HCT116 (cell line): ENCODE results near the gene CTIF. TPM values are rescaled to one million over a fixed set of nuclear protein-coding genes. Genes with fewer than 3 reads are reported as not detected.

Experiments used
- ATAC-seq: fragments of 200-7000 bp; cut with Tn5 transposase; 2 replicates; pipeline ENCODE4 v1.9.1; 2020; ENCODE audit warnings: mild to moderate bottlenecking, moderate library complexity
- BruUV-seq: library from RNA; stranded (reverse); fragments of 400-500 nt; replicated peaks from 2 replicates; lab custom pipeline; 2021; lab: Mats Ljungman, UMichigan
- CTCF ChIA-PET: fragments of 300-600 bp; sonication (Branson Sonifier 250); formaldehyde crosslinking; loops from one replicate; lab custom pipeline; 2021; ENCODE audit warnings: antibody characterized with exemption; lab: Charles Lee
- POLR2A ChIA-PET: fragments of 300-600, 350-600 bp; sonication (Branson Sonifier 250); formaldehyde crosslinking; loops from one replicate; lab custom pipeline; 2021; ENCODE audit warnings: antibody characterized with exemption; lab: Charles Lee
- RAD21 ChIA-PET, 2 experiments: fragments of 300-600 bp; sonication (Branson Sonifier 250); formaldehyde crosslinking; loops; one replicate each; lab custom pipeline; 2023; ENCODE audit warnings: low total read pairs in 2 of 2; ENCODE audit not compliant: uncharacterized antibody in 2 of 2, unreplicated experiment in 2 of 2, low non-redundant PET in 1 of 2; lab: Charles Lee
- DNase-seq: peaks from one replicate; pipeline ENCODE4 v3.0.0-alpha.2; 2010; ENCODE audit warnings: low read depth, low spot score
- H2AFZ ChIP-seq: fragments of 200-600 bp; shearing (Covaris generic), sonication (generic); 2 replicates; pipeline ENCODE4 v1.6.1; 2017; ENCODE audit warnings: low read depth, mixed run types, mixed read lengths, antibody characterized with exemption, low read length; ENCODE audit not compliant: poor library complexity, severe bottlenecking
- H3K27ac ChIP-seq: 2 replicates; pipeline ENCODE4 v1.5.1; 2012; ENCODE audit warnings: low read depth, low read length
- H3K27me3 ChIP-seq: fragments of 200-600 bp; sonication (generic); 2 replicates; pipeline ENCODE4 v1.6.1; 2016; ENCODE audit warnings: mixed run types, low read length, mixed read lengths; ENCODE audit not compliant: insufficient read depth
- H3K36me3 ChIP-seq, 2 experiments: fragments of 200-500 bp in 1 of 2; fragments of 200-600 bp in 1 of 2; sonication (Bioruptor generic) in 1 of 2; sonication (generic) in 1 of 2; 2 replicates each; pipeline versions ENCODE4 v1.5.1 to v1.6.1; 2014 to 2016; ENCODE audit warnings: low read length in 2 of 2, inconsistent platforms in 1 of 2, mixed read lengths in 1 of 2, mixed run types in 1 of 2; ENCODE audit not compliant: insufficient read depth in 2 of 2, control insufficient read depth in 1 of 2
- H3K4me1 ChIP-seq, 2 experiments: fragments of 200-600 bp in 1 of 2; sonication (generic) in 1 of 2; 2 replicates each; pipeline versions ENCODE4 v1.5.1 to v1.6.1; 2012 to 2017; ENCODE audit warnings: low read length in 2 of 2, inconsistent platforms in 1 of 2, mild to moderate bottlenecking in 1 of 2, mixed read lengths in 1 of 2, mixed run types in 1 of 2, moderate library complexity in 1 of 2; ENCODE audit not compliant: insufficient read depth in 2 of 2, control insufficient read depth in 1 of 2
- H3K4me2 ChIP-seq: fragments of 200-600 bp; sonication (generic); 2 replicates; pipeline ENCODE4 v1.6.1; 2017; ENCODE audit warnings: mixed run types, low read length, mixed read lengths
- H3K4me3 ChIP-seq, 2 experiments: fragments of 200-600 bp in 1 of 2; sonication (generic) in 1 of 2; replicated peaks in 1 of 2; 2 replicates each; pipeline ENCODE4 v1.5.1; 2011 to 2016; ENCODE audit warnings: low read length in 2 of 2, control low read depth in 1 of 2, low read depth in 1 of 2, mild to moderate bottlenecking in 1 of 2, mixed read lengths in 1 of 2, mixed run types in 1 of 2
- H3K79me2 ChIP-seq: fragments of 200-600 bp; sonication (generic); 2 replicates; pipeline ENCODE4 v1.6.1; 2017; ENCODE audit warnings: mild to moderate bottlenecking, mixed run types, low read length, moderate library complexity, mixed read lengths; ENCODE audit not compliant: insufficient read depth
- H3K9ac ChIP-seq: fragments of 200-600 bp; sonication (generic); 2 replicates; pipeline ENCODE4 v1.6.1; 2016; ENCODE audit warnings: low read length, mixed read lengths
- H3K9me2 ChIP-seq: fragments of 200-600 bp; sonication (generic), shearing (Covaris generic); 2 replicates; pipeline ENCODE4 v1.6.1; 2017; ENCODE audit warnings: mixed run types, mild to moderate bottlenecking, moderate library complexity; ENCODE audit not compliant: insufficient read depth
- H3K9me3 ChIP-seq, 2 experiments: fragments of 200-500 bp in 1 of 2; fragments of 200-600 bp in 1 of 2; sonication (Bioruptor generic) in 1 of 2; sonication (generic) in 1 of 2; 2 replicates each; pipeline ENCODE4 v1.6.1; 2014 to 2017; ENCODE audit warnings: low read length in 2 of 2, mixed read lengths in 2 of 2, inconsistent platforms in 1 of 2, low read depth in 1 of 2, mild to moderate bottlenecking in 1 of 2, mixed run types in 1 of 2, moderate library complexity in 1 of 2; ENCODE audit not compliant: control insufficient read depth in 1 of 2, insufficient read depth in 1 of 2
- H4K20me1 ChIP-seq: fragments of 200-600 bp; sonication (generic), shearing (Covaris generic); 2 replicates; pipeline ENCODE4 v1.6.1; 2017; ENCODE audit warnings: mixed run types, mild to moderate bottlenecking, moderate library complexity; ENCODE audit not compliant: insufficient read depth
- ATF3 ChIP-seq: IDR thresholded peaks from 2 replicates; pipeline ENCODE4 v1.6.1; 2012
- CBX3 ChIP-seq: IDR thresholded peaks from 2 replicates; pipeline ENCODE4 v1.6.1; 2012; ENCODE audit warnings: low read depth
- CEBPB ChIP-seq: IDR thresholded peaks from 2 replicates; pipeline ENCODE4 v1.6.1; 2012; ENCODE audit warnings: low read depth
- ELF1 ChIP-seq: IDR thresholded peaks from 2 replicates; pipeline ENCODE4 v1.6.1; 2012; ENCODE audit warnings: low read depth, borderline replicate concordance
- EZH2 ChIP-seq: fragments of 200-600 bp; sonication (generic); IDR thresholded peaks from 2 replicates; pipeline ENCODE4 v1.6.1; 2017; ENCODE audit warnings: antibody characterized with exemption, mixed run types
- POLR2A ChIP-seq: IDR thresholded peaks from 2 replicates; pipeline ENCODE4 v1.7.0; 2011; ENCODE audit warnings: borderline replicate concordance; ENCODE audit not compliant: insufficient read depth, insufficient read length; ENCODE audit errors: extremely low read depth
- POLR2AphosphoS5 ChIP-seq: IDR thresholded peaks from 2 replicates; pipeline ENCODE4 v1.6.1; 2011; ENCODE audit warnings: mild to moderate bottlenecking, low read depth, low read length, moderate library complexity
- RAD21 ChIP-seq: IDR thresholded peaks from 2 replicates; pipeline ENCODE4 v1.6.1; 2012; ENCODE audit warnings: low read depth, mild to moderate bottlenecking
- TCF7L2 ChIP-seq: IDR thresholded peaks from 2 replicates; pipeline ENCODE4 v1.7.0; 2011; ENCODE audit warnings: borderline replicate concordance, inconsistent platforms; ENCODE audit not compliant: insufficient read depth, insufficient read length; ENCODE audit errors: extremely low read depth
- ZBTB33 ChIP-seq: IDR thresholded peaks from 2 replicates; pipeline ENCODE4 v1.6.1; 2011; ENCODE audit warnings: mild to moderate bottlenecking, low read length, moderate library complexity; ENCODE audit not compliant: insufficient replicate concordance; ENCODE audit errors: extremely low read depth
- ZFX ChIP-seq: fragments of 450-650 bp; IDR thresholded peaks from 2 replicates; pipeline ENCODE4 v1.6.1; 2017
- ZNF274 ChIP-seq: fragments of 200-500 bp; sonication (Bioruptor generic); IDR thresholded peaks from 2 replicates; pipeline ENCODE4 v1.6.1; 2014; ENCODE audit warnings: mild to moderate bottlenecking, low read depth, low read length, inconsistent platforms
- intact Hi-C: fragments of 100-400 bp; cut with micrococcal nuclease; formaldehyde crosslinking; loops from 2 replicates; pipeline ENCODE4 v1.10.0; 2022
- total RNA-seq: library from RNA; stranded (reverse); gene quantifications from one replicate; pipeline ENCODE4 v1.2.1, GENCODE V29; 2021; ENCODE audit not compliant: unreplicated experiment

The CTIF gene
- total RNA-seq, 1 experiment from 2014 or later: 19.7 TPM

GRCh38 chr18:48845174-48845573 is 306.3 kb downstream of the CTIF start:
- no TSS peak for BruUV-seq
- CTCF ChIA-PET: no interaction called here

More at GRCh38 chr18:48845174-48845573, 306.3 kb downstream of the CTIF start:
- Histone ChIP-seq H3K27ac (no peak overlapping the region), H3K79me2 (no peaks in the 10 kb centered on the region), H3K9me3 (no peaks in the 10 kb centered on the region)
- POLR2A ChIA-PET: no interaction called here
- ATAC-seq: no peak
- TF ChIP-seq POLR2AphosphoS5: no peak
- no peak for TF ChIP-seq ELF1
- no peak for TF ChIP-seq CEBPB
- no peak for TF ChIP-seq ZFX
- no peak for TF ChIP-seq TCF7L2
- TF ChIP-seq ATF3: no peak
- TF ChIP-seq POLR2A: no peak
- TF ChIP-seq ZBTB33: no peak
- no peak for TF ChIP-seq RAD21
- TF ChIP-seq CBX3: no peak
- no peak for TF ChIP-seq EZH2
- no peak for TF ChIP-seq ZNF274
- TF ChIP-seq, all 23 proteins: peak for 0
- RAD21 ChIA-PET: no interaction called here
- peaks cover 8 to 23% of the 10 kb centered on the region in 2 experiments; a peak in 3 of 4 replicates for H3K4me1 ChIP-seq
- intact Hi-C loops: no loop called here
- H3K4me2 ChIP-seq: no peak overlapping the region
- H3K9ac ChIP-seq: no peak overlapping the region
- H3K36me3 ChIP-seq: no peaks in the 10 kb centered on the region
- no peak overlapping the region for H3K4me3 ChIP-seq
- no peaks in the 10 kb centered on the region for H4K20me1 ChIP-seq
- no peaks in the 10 kb centered on the region for H3K27me3 ChIP-seq
- no peaks in the 10 kb centered on the region for H3K9me2 ChIP-seq
- H2AFZ ChIP-seq: no peak overlapping the region
- no peak for DNase-seq
